Measurements from ENCODE around the gene FGF8. TPM values are rescaled to one million over a fixed set of nuclear protein-coding genes. Genes with fewer than 3 reads are reported as not detected.

Gene FGF8
- total and polyA plus RNA-seq, 2 of the 8 experiments (the other 6 are each of a cell fraction or from before 2014, with no cell fraction given): 1.1 to 3.9 TPM

GRCh38 chr10:101774589-101775272 is 1.2 kb downstream of the FGF8 start:
- no peak overlapping the region for H2BK120ac ChIP-seq (replicated peaks; ENCODE audit: low read depth, low read length)
- H2AK5ac ChIP-seq (ENCODE audit: low read depth, low read length): no peak overlapping the region
- peak overlapping the region; percentile 24; the same call in 1 of the 2 replicates for H3K18ac ChIP-seq (ENCODE audit: extremely low read depth, low read length)
- H4K5ac ChIP-seq (ENCODE audit: insufficient read length, low read depth, low read length): no peak overlapping the region
- no peak overlapping the region for H3K4ac ChIP-seq (replicated peaks; ENCODE audit: insufficient read length, low read depth, low read length)
- peaks cover 0 to 20% of the 10 kb centered on the region in 2 experiments for H4K20me1 ChIP-seq (replicated peaks in 1 of 2; ENCODE audit: control insufficient read depth in 1 of 2, insufficient read depth in 2 of 2, low read length in 2 of 2)
- no peak overlapping the region for H2BK5ac ChIP-seq (ENCODE audit: low read depth, low read length)
- peak overlapping the region; percentile 72; the same call in 1 of the 2 replicates for H2BK15ac ChIP-seq (ENCODE audit: low read length)
- H2AFZ ChIP-seq (ENCODE audit: low read length): no peak overlapping the region
- no peaks in the 10 kb centered on the region for H3K79me1 ChIP-seq (ENCODE audit: low read depth, low read length)
- peak overlapping the region; percentile 51 for H4K8ac ChIP-seq (ENCODE audit: extremely low read depth, insufficient read depth, low read length)
- H3K23ac ChIP-seq (ENCODE audit: insufficient read length): no peak overlapping the region
- H3K4me1 ChIP-seq (replicated peaks in 1 of 4; ENCODE audit: control insufficient read depth in 3 of 4, insufficient read depth in 4 of 4, low read length in 3 of 4): peaks cover 16 to 42% (median 28%) of the 10 kb centered on the region in 4 experiments
- 5% methylated on average over 24 of the region's 32 CpGs; no CpG with 5 or more reads in 1 of the 2 experiments for WGBS, 2 experiments (ENCODE audit: extremely low coverage in 1 of 2, insufficient coverage in 1 of 2, insufficient read length in 1 of 2, insufficient replicate concordance in 2 of 2, low coverage in 1 of 2, low lambda C conversion rate in 2 of 2, missing lambda C conversion rate in 1 of 2)
- no peak overlapping the region for H3K27ac ChIP-seq (ENCODE audit: low read depth, low read length)
- H3K79me2 ChIP-seq (ENCODE audit: control insufficient read depth in 1 of 2, insufficient read depth in 2 of 2, low read length in 2 of 2): no peaks in the 10 kb centered on the region
- H3K27me3 ChIP-seq (replicated peaks in 1 of 4; ENCODE audit: control insufficient read depth in 3 of 4, extremely low read depth in 1 of 4, insufficient read depth in 3 of 4, low read length in 3 of 4): peaks cover 50 to 74% (median 69%) of the 10 kb centered on the region in 4 experiments
- H3K9ac ChIP-seq (replicated peaks in 1 of 4; ENCODE audit: extremely low read depth in 1 of 4, low read depth in 3 of 4, low read length in 3 of 4): no peak overlapping the region
- no peak overlapping the region for H3K56ac ChIP-seq (replicated peaks; ENCODE audit: insufficient read length, low read depth, low read length)
- H4K91ac ChIP-seq (replicated peaks; ENCODE audit: insufficient read length, low read length): no peak overlapping the region
- no peaks in the 10 kb centered on the region; a peak in 1 of 8 replicates for H3K36me3 ChIP-seq (ENCODE audit: control insufficient read depth in 2 of 4, insufficient read depth in 4 of 4, low read length in 3 of 4)
- H3K9me3 ChIP-seq (ENCODE audit: insufficient read depth in 2 of 2, low read depth in 1 of 2, low read length in 1 of 2): no peaks in the 10 kb centered on the region
- FAIRE-seq (no peak), DNase-seq (ENCODE audit: low read depth in 1 of 2, low spot score in 2 of 2) (peak in 1 of 2 experiments; percentile 79)
- H2BK12ac ChIP-seq (ENCODE audit: low read depth, low read length): peak overlapping the region; percentile 71; the same call in 1 of the 2 replicates
- peak overlapping the region in 3 of 4 experiments; percentile 27 to 54 (median 35); a peak in 6 of 8 replicates for H3K4me3 ChIP-seq (ENCODE audit: extremely low read depth in 1 of 4, insufficient read depth in 2 of 4, low read depth in 3 of 4, low read length in 4 of 4)
- POLR2A ChIA-PET (ENCODE audit: partially characterized antibody): interaction anchor here (0.5 to 4.7 kb wide), 7 partner anchors 9 to 400 kb away, joined by 3 to 19 read pairs (median 3); partner anchors contain the start of genes NPM3 and OGA
- no peak overlapping the region for H2BK20ac ChIP-seq (ENCODE audit: low read length)
- CTCF ChIA-PET (ENCODE audit: partially characterized antibody): interaction anchor here (1.4 to 9.2 kb wide), 10 partner anchors 9 to 561 kb away, joined by 3 to 100 read pairs (median 8); partner anchors contain the start of gene NPM3
- peak overlapping the region; percentile 47 to 76 for H3K4me2 ChIP-seq (ENCODE audit: insufficient read depth in 1 of 2, low read depth in 2 of 2, low read length in 2 of 2)
- no peak overlapping the region for H3K14ac ChIP-seq (ENCODE audit: insufficient read length)
- peaks cover 19% of the 10 kb centered on the region for H3K23me2 ChIP-seq (ENCODE audit: low read depth, low read length)
- no peak for TF ChIP-seq POU5F1 (IDR thresholded peaks at IDR 0.05; ENCODE audit: low read depth, low read length)
- no peak for TF ChIP-seq EP300 (IDR thresholded peaks at IDR 0.05; ENCODE audit: borderline replicate concordance in 1 of 2, low read depth in 2 of 2, low read length in 2 of 2)
- TF ChIP-seq EZH2 (IDR thresholded peaks at IDR 0.05; ENCODE audit: low read depth, low read length, severe bottlenecking): peak; percentile 87
- TF ChIP-seq JUN (IDR thresholded peaks at IDR 0.05; ENCODE audit: low read depth, low read length): no peak
- TF ChIP-seq USF2 (IDR thresholded peaks at IDR 0.05; ENCODE audit: low read length): no peak
- no peak for TF ChIP-seq ATF3 (IDR thresholded peaks at IDR 0.05; ENCODE audit: insufficient read depth, low read depth, low read length)
- peak; percentile 64 for TF ChIP-seq RNF2 (IDR thresholded peaks at IDR 0.05; ENCODE audit: borderline replicate concordance, low read depth, low read length, missing control alignments, poor library complexity, severe bottlenecking)
- no peak for TF ChIP-seq SP2 (IDR thresholded peaks at IDR 0.05; ENCODE audit: low read length)

All from H1 (cell line).